Tibial nerve (tissue), 4 donors: ENCODE results near the gene CLEC2D. TPM values are rescaled to one million over a fixed set of nuclear protein-coding genes. Genes with fewer than 3 reads are reported as not detected.

ENCODE experiments used
- DNase-seq, 2 donors: peaks; one replicate each; pipeline ENCODE4 v3.0.0-alpha.2; 2019; ENCODE audit warnings: low spot score in 2 of 2
- H3K27ac ChIP-seq, 4 donors: fragments of 200-600 bp; sonication (generic) in 3 of 4; one replicate each; pipeline ENCODE4 v1.5.1; 2017 to 2019; ENCODE audit warnings: mild to moderate bottlenecking in 1 of 4
- H3K27me3 ChIP-seq, 2 donors: fragments of 200-600 bp; sonication (generic) in 1 of 2; one replicate each; pipeline versions ENCODE4 v1.5.1 to v1.6.0; 2017 to 2019
- H3K36me3 ChIP-seq, 3 donors: fragments of 200-600 bp; sonication (generic); one replicate each; pipeline ENCODE4 v1.5.1; 2018 to 2019
- H3K4me1 ChIP-seq, 4 donors: fragments of 200-600 bp; sonication (generic) in 3 of 4; one replicate each; pipeline ENCODE4 v1.5.1; 2017 to 2019
- H3K4me3 ChIP-seq, 4 donors: fragments of 200-600 bp; sonication (generic) in 3 of 4; one replicate each; pipeline ENCODE4 v1.5.1; 2017 to 2019; ENCODE audit warnings: mild to moderate bottlenecking in 1 of 4, moderate library complexity in 1 of 4
- H3K9me3 ChIP-seq, 4 donors: fragments of 200-600 bp; sonication (generic) in 3 of 4; one replicate each; pipeline ENCODE4 v1.5.1; 2017 to 2019
- CTCF ChIP-seq, 5 experiments: fragments of 200-600 bp in 3 of 5; fragments of 450-650 bp in 2 of 5; sonication (generic) in 3 of 5; IDR thresholded peaks; one replicate each; pipeline ENCODE4 v1.5.1; 2016 to 2019; ENCODE audit warnings: antibody characterized with exemption in 5 of 5, mild to moderate bottlenecking in 3 of 5, moderate library complexity in 2 of 5
- EP300 ChIP-seq, 2 donors: sonication (generic); formaldehyde crosslinking; IDR thresholded peaks; one replicate each; pipeline ENCODE4 v1.6.1; 2017; ENCODE audit warnings: antibody characterized with exemption in 2 of 2, mild to moderate bottlenecking in 1 of 2
- POLR2A ChIP-seq, 2 donors: fragments of 450-650 bp; IDR thresholded peaks; one replicate each; pipeline ENCODE4 v1.6.1; 2017; ENCODE audit warnings: antibody characterized with exemption in 2 of 2, mild to moderate bottlenecking in 2 of 2, moderate library complexity in 2 of 2
- WGBS, 2 donors: methylation state at CpG; one replicate each; pipeline ENCODE4 v1.1.5; 2018; 5-methylcytosine and 5-hydroxymethylcytosine counted together
- total RNA-seq, 4 donors: library from RNA; depleted of rRNA; stranded (reverse); fragments of >200 nt; gene quantifications; one replicate each; pipeline ENCODE4 v1.1.0, GENCODE V29; 2016

CLEC2D gene
- total RNA-seq, 4 donors from 2014 or later, result 9.6 to 19.0 (median 13.2) TPM

GRCh38 chr12:9647825-9648700 is 21.4 kb upstream of the CLEC2D start:
- TF ChIP-seq CTCF (IDR thresholded peaks at IDR 0.05) (peak in 1 of 5 experiments; percentile 16), EP300 (IDR thresholded peaks at IDR 0.05) (peak in 1 of 2 donors; percentile 76), POLR2A (IDR thresholded peaks at IDR 0.05) (peak; percentile 45 to 69)
- Histone ChIP-seq H3K27ac (peak overlapping the region; percentile 83 to 95 (median 90)), H3K4me3 (peak overlapping the region; percentile 51 to 87 (median 58)), H3K4me1 (peaks cover 0 to 34% (median 23%) of the 10 kb centered on the region in 4 donors), H3K36me3 (no peaks in the 10 kb centered on the region), H3K9me3 (no peaks in the 10 kb centered on the region), H3K27me3 (no peaks in the 10 kb centered on the region)
- WGBS, 2 donors, result 0 to 1% methylated on average over 26 to 35 of the region's 55 CpGs
- peak; percentile 65 to 68 for DNase-seq

GRCh38 chr12:9648701-9649531 is 20.6 kb upstream of the CLEC2D start:
- peak overlapping the region; percentile 51 to 87 (median 58) for H3K4me3 ChIP-seq
- WGBS, 2 donors, result 4 to 6% methylated on average over 13 of the region's 13 CpGs
- peaks cover 0 to 34% (median 24%) of the 10 kb centered on the region in 4 donors for H3K4me1 ChIP-seq
- no peak for DNase-seq
- peak overlapping the region; percentile 83 to 95 (median 90) for H3K27ac ChIP-seq
- no peaks in the 10 kb centered on the region for H3K9me3 ChIP-seq
- H3K27me3 ChIP-seq, result no peaks in the 10 kb centered on the region
- H3K36me3 ChIP-seq, result peaks cover 0 to 6% (median 0%) of the 10 kb centered on the region in 3 donors
- TF ChIP-seq POLR2A (IDR thresholded peaks at IDR 0.05), result no peak
- TF ChIP-seq CTCF (IDR thresholded peaks at IDR 0.05), result no peak
- no peak for TF ChIP-seq EP300 (IDR thresholded peaks at IDR 0.05)

DNA sequence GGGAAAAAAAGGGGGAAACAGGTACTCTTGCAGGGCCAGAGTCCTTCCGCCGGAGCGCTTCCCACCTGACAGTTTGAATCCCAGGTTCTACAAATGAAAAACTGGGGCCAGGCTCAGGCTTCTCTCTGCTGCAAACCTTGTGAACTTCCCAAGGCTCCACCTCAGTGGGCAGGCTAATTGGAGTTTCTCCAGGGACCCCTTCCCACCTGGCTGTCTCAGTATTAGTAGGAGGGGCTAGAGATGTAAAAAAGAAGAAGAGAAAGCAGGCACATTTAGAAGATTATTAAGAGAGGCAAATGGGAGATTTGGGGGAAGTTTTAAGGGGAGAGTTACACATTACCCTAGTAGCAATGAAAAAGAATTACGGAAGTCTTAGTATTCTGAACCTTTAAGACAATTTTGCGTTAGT is 20.0 kb upstream of the CLEC2D start:
- Histone ChIP-seq H3K9me3 (no peaks in the 10 kb centered on the region), H3K36me3 (peaks cover 0 to 12% (median 5%) of the 10 kb centered on the region in 3 donors), H3K27ac (peak overlapping the region; percentile 83 to 95 (median 90)), H3K4me1 (peaks cover 0 to 34% (median 24%) of the 10 kb centered on the region in 4 donors), H3K27me3 (no peaks in the 10 kb centered on the region), H3K4me3 (peak overlapping the region; percentile 51 to 87 (median 58))
- DNase-seq, result no peak
- WGBS, 2 donors, result 35 to 55% methylated on average over 5 of the region's 5 CpGs
- TF ChIP-seq POLR2A (IDR thresholded peaks at IDR 0.05) (no peak), CTCF (IDR thresholded peaks at IDR 0.05) (no peak), EP300 (IDR thresholded peaks at IDR 0.05) (no peak)

DNA sequence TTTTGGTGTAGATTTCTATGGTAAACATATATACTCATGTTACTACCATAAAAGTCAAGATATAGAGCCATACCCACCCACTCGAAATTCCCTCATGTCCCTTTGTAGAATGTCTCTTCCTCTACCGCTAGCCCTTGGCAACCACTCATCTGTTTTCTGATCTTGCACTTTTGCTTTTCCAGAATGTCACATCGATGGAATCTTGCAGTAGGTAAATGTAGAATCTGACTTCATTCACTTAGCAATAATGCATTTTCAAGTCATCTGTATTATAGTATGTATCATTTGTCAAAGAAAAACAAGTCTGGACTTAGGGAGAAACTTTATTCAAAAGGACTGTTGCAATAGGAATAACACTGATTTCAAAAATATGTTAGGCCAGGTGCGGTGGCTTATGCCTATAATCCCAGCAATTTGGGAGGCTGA is 19.3 kb upstream of the CLEC2D start:
- Histone ChIP-seq H3K27me3 (no peaks in the 10 kb centered on the region), H3K36me3 (peaks cover 0 to 18% (median 5%) of the 10 kb centered on the region in 3 donors), H3K4me3 (peak overlapping the region; percentile 51 to 87 (median 58)), H3K27ac (peak overlapping the region; percentile 83 to 95 (median 90)), H3K9me3 (no peaks in the 10 kb centered on the region), H3K4me1 (peaks cover 0 to 34% (median 24%) of the 10 kb centered on the region in 4 donors)
- no peak for DNase-seq
- WGBS, 2 donors, result 51 to 53% methylated on average over 4 of the region's 4 CpGs
- TF ChIP-seq CTCF (IDR thresholded peaks at IDR 0.05), result no peak
- TF ChIP-seq EP300 (IDR thresholded peaks at IDR 0.05), result no peak
- TF ChIP-seq POLR2A (IDR thresholded peaks at IDR 0.05), result no peak
